Activated effector memory CD4-positive, alpha-beta T cell treated with anti-CD3 and anti-CD28 coated beads, Interleukin-2, amount 50 U/mL, for 16 hours (primary cell): Measurements from ENCODE around the gene RALA.
"Not testable (repeated sequence)": the region's sequence is repeated elsewhere in the genome, so short reads cannot be mapped to it uniquely, and the experiment has no call there.

ENCODE experiments used
- DNase-seq: peaks from one replicate; pipeline ENCODE4 v3.0.0-alpha.2; 2020

The RALA gene

DNA sequence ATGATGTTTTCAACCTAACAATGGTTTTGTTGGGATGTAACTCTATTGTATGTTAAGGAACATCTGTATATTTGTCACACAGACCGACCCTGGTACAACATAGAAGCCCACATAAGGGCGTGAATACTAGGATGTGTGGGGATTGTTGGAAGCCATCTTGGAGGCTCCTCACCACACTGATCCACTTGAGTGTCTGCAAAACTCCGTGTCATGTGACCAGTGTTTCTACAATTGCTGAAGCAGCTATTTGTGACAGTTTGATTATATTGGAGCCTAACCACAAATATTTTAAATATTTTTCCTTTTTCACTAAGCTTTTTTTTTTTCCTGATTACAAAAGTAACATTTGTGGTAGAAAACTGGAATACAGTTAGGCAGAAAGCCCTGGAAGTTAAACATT, 27.9 kb downstream of the RALA start:
- no peak for DNase-seq

DNA sequence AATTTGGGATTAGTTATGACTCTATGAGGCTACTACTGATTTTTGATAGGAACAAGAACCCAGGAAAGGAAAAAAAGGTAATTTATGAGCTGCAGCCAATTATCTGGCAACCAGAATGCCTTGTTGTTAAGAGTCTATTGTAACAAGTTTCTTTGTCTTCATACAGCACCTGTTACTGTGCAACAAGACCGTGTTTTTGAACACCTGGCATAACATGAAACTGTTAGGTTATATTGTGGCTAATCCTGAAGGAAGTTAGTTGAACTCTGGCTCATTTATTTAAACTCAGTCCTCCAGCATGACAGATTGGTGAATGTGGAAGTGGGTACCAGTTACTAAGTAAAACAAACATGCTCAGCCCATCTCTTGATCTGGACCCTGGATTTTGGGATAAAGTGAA, 33.0 kb downstream of the RALA start:
- DNase-seq: no peak

DNA sequence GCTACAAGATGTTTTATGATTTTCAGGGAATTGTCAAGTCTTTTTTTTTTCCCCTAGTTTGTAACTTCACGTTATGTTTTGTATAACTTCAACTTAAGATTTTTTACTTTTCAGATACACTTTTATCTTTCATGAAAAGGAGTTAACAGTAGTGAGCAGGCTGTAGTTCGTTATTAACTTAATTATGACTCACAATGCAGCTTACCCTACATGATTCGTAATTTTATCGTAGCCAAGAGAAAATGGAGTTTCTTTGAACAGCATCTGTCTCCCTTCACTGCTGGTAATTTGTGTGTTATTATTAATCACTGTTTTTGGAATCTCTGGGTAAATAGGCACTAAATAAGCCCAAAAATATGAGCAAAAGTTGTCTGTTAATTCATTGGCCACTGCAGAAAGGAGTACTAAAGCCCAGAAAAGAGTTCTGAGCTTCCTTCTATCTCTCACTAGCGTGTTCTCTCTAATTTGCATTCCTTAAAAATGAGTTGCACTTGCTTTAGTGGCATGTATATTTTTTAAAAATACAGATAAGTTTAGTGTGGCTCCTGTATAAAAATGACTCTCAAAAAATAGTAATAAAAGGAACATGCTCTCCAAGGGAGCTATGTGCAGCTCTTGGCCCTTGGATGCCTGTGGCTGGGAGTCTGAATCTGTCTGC, 36.1 kb downstream of the RALA start:
- DNase-seq: no peak

DNA sequence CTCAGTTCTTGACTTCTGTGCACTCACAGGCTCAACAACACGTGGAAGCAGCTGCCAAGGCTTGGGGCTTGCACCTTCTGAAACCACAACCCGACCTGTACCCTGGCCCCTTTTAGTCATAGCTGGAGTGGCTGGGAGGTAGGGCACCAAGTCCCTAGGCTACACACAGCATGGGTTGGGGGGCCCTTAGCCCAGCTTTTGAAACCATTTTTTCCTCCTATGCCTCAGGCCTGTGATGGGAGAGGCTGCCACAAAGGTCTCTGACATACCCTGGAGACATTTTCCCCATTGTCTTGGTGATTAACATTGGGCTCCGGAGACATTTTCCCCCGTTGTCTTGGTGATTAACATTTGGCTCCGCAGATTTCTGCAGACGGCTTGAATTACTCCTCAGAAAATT, 38.6 kb downstream of the RALA start:
- DNase-seq: no peak

DNA sequence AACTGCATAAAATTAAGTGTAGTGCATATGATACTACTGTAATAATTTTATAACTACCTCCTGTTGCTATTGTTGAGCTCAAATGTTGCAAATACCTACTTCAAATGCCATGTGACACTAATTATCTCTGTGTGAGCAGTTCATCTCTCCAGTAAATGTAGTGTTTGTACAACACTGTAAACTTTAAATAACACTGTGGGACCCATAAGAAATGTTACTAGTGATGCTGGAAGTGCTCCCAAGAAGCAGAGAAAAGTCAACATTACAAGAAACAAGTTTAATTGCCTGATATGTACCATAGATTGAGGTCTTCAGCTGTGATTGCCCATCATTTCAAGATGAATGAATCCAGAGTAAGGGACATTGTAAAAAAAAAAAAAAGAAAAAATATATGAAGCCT, 39.9 kb downstream of the RALA start:
- DNase-seq: no peak

DNA sequence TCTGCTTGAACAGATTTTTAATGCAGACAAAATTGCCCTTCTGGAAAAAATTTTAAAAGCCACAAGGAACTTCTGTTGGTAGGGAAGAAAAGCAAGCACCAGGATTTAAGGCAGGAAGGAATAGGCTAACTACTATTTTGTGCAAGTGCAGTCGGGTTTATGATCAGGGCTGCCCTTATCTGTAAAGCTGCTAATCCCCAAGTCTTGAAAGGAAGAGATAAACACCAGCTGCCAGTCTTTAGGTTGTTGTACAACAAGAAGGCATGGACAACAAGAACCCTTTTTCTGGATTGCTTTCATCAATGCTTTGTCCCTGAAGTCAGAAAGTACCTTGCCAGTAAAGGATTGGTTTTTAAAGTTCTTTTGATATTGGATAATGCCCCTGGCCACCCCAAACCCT, 40.7 kb downstream of the RALA start:
- DNase-seq: no peak

DNA sequence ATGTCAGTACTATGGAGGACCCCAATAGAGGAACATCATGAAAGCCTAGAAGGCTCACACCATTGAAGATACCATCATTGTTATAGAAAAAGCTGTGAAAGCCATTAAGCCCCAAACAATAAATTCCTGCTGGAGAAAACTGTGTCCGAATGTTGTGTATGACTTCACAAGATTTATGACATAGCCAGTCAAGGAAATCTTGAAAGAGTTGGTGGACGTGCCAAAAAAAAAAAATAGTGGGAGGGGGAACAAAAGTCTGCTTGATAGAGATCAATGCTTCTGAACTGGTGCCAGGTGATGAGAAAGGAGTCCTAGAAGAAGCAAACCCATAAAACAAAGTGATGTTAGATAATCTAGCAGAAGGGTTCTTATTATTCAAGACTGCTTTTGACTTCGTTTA, 41.2 kb downstream of the RALA start:
- no peak for DNase-seq

DNA sequence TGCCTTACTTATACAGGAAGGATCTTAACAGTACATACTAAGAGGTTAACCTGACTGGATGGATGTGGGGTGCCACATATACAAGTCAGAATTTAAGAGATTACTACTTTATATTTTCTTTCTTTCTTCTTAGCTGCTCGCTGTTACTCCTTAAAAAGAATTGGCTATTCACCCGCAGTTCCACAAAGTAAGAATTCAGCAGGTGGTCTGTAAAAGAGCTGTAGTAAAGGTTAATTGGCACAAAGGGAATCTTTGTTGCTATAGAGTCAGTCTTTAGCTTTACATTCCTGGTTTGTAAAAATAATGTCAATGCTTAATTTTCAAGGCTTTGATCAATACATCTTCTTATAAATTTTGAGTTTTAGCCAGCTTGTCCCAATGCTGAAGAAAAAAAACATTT, 43.2 kb downstream of the RALA start:
- DNase-seq: no peak

DNA sequence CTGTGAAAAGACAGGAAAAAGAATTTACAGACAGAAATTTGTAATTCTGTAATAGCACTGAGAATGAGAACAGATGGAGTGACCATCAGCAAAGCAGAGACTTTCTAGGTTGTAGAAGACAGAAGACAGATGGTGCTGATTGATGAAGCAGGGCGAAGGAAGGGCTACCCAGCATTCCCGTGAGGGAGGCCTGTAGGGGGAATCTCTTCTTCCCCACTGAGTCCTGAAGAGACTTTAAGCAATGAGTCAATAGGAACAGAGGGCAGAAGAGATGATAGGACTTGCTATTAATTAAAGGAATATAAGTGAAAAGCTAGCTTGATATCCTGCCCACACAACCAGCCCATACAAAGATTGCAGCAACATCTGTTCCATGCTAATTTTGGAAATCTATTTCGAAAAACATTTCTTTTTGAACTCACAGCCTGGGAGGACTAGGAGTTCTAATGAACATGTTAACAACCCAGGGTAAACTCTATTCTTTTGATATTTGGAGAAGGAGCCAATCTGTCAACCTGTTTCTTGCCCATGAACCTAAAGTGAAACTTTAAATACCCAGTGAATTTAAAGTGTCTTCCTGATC, 44.1 kb downstream of the RALA start:
- DNase-seq: no peak

DNA sequence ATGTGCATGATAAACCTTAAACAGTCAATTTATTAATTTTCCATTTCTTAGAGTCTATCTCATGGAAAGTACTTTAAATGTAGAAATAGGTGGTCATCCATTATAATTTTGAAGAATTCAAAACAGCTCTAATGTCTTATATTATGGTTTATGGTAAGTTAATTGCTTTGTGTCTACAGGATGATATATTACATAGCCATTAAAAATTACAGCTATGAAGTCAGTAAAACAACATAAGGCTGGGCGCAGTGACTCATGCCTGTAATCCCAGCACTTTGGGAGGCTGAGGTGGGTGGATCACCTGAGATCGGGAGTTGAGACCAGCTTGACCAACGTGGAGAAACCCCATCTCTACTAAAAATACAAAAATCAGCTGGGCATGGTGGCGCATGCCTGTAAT, 44.9 kb downstream of the RALA start:
- DNase-seq: not testable (repeated sequence)

DNA sequence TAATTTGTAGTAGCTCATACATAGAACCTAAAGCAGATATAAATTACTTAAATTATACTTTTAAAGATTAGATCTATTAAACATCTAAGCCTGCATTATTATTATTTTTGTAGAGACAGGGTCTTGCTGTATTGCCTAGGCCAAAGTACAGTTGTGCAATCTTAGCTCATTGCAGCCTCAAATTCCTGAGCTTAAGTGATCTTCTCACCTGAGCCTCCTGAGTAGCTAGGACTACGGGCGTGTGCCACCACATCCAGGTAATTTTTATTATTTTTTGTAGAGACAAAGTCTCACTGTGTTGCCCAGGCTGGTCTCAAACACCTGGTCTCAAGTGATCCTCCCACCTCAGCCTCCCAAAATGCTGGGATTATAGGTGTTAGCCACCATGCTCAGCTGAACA, 46.7 kb downstream of the RALA start:
- DNase-seq: no peak

DNA sequence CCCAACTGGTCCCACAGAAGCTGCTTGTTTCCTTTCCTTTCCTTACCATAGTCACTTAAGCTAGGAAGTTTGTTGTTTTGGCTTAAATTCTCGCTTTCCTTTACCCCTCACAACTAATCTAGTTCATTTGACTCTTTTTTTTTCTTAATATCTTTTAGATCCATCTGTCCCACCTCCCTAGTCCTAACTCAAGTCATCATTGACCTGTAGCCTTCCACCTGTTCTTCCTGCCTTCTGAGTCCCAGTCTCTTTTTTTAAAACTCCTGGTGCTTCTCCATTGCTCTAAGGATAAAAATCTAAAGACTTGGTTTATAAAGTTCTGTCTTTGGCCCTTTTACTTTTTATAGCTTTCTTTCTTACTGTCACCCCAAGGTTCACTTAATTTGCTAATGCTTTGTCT, 47.6 kb downstream of the RALA start:
- DNase-seq: no peak

DNA sequence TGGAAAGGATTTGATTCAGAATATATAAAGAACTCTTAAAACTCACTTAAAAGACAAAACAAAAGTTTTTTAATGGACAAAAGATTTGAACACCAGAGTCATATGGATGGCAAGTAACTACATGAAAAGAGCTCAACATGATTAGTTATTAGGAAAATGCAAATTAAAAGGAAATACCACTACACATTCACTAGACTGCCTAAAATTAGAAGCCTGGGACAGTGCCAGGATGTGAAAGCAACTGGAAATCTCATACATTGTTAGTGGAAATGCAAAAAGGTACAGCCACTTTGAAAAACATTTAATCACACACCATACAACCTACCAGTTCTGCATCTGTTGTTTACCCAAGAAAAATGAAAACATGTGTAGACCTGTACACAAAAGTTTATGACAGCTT, 48.8 kb downstream of the RALA start:
- no peak for DNase-seq

DNA sequence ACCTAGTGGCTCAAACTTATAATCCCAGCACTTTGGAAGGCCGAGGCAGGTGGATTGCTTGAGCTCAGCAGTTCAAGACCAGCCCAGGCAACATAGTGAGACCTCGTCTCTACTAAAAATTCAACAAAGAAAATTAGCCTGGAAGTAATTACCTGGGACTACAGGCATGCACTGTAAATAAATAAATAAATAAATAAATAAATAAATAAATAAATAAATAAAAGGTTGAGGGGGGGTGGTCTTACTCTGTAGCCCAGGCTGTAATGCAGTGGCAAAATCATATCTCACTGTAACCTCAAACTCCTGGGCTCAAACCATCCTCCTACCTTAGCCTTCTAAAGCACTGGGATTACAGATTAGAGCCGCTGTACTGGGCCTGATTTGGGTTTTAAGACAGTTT, 50.5 kb downstream of the RALA start:
- DNase-seq: no peak

DNA sequence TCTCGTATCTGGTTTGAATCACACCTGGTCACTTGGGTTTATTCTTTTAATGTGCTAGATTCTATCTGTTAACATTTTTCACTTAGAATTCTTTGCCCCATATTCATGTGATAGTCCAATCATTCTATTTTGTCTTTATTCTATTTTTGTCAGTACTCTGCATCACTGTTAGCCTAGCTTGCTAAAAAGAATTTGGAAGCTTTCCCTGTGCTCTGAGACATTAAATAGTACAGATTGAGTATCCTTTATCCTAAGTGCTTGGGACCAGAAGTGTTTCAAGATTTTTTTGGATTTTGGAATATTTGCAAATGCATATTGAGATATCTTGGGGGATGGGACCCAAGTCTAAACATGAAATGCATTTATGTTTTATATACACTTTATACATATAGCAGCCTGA, 51.0 kb downstream of the RALA start:
- no peak for DNase-seq

DNA sequence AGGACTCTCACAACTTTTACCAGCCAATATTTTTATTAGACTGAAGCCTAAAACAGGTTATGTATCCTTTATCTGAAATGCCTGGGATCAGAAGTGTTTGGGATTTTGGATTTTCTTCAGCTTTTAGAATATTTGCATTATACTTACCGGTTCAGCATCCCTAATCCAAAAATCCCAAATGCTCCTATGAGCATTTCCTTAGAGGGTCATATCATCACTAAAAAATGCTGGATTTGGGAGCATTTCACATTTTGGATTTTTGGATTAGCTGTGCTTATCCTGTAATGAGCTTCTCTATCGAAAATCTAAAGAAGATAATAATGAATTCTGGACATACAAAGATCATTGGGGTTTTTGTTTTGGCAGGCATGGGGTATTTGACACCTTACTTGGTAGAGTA, 53.0 kb downstream of the RALA start:
- no peak for DNase-seq

DNA sequence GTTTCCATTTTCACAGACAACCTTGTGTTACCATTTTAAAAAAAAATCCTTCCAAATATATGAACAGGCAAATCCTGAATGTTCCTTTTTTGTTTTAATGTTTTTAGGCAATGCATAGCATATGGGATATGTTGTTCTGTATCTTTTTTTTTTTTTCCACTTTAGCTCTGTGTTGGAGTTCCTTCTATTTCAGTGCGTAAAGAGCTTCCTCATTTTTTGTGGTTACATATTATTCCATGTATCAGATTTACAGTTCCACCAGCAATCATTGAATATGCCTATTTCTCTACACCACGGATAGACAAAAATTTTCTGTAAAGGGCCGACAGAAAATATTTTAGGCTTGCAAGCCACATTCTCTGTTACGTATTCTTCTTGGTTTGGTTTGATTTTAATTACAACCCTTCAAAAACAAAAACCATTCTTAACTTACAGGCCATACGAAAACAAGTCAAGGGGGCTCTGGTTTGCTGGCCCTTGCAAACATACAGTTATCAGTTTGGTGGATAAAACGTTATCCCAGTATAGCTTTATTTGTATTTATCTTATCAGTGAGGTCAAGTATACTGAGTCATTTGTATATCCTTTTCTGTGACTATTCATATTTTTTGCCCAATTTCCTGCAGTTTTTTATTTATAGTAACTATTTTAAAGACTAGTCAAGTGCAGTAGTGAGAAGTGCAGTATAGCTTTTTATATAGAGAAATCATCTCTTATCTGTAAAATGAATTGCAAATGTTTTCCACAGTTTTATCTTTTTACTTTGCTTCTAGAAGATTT, 55.7 kb downstream of the RALA start:
- no peak for DNase-seq

DNA sequence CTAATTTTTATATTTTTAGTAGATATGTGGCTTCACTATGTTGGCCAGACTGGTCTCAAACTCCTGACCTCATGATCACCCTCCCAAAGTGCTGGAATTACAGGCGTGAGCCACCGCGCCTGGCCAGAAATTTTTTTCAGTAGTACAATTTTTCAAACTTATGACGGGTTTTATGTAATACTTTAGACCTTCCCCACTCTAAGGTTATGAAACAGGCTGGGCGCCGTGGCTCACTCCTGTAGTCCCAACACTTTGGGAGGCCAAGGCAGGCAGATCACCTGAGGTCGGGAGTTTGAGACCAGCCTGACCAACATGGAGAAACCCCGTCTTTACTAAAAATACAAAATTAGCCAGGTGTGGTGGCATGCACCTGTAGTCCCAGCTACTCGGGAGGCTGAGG, 56.5 kb downstream of the RALA start:
- not testable (repeated sequence) for DNase-seq

DNA sequence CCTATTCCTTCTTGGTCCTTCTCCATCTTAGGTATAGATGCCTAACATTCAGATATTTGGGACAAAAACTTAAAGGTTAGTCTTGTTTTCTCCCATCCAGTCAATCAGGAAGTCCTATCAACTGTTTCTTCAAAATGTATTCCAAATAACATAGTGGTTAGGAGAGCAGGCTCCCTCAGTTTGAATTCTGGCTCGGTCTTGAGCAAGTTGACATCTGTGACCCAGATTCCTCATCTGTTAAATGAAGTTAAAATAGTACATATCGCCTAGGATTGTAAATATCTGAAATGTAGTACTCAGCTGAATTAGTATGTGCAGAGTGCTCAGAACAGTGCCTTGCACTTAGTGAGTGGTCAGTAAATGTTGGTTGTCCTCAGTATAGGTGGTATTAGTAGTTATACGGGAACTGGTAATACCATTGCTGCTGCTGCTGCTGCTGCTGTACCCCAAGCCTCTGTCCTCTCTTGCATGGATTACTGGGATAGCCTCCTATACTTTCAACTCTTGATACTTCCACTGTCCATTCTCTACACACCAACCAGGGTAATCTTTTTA, 58.6 kb downstream of the RALA start:
- DNase-seq: no peak

DNA sequence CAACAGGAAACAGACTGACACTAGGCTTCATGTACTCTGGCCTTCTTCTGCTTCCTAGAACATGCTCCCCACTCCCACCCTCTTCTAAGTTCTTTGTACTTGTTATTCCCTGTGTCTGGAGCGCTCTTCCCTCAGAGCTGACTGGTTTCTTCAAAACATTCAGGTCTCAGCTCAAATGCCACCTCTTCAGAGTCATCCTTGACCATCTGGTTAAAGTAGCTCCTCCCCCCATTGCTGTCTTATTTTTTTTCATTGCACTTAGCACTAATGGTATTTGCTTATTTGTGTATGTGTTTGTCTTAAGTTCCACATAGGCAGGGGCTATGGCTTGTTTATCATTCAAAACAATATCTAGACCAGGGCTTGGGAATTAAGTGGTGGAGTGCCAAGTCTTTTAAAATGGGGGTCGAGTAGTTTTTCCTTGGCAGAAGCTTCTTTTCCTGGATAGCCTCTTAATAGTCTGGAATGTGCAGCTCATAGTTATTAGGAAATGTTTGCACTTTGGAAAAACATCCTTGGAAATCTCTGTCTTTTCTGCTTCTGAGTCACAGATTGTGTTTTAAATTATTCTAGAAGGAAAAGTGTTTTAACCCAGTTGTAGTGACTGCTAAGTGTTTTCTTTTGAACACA, 60.0 kb downstream of the RALA start:
- no peak for DNase-seq

DNA sequence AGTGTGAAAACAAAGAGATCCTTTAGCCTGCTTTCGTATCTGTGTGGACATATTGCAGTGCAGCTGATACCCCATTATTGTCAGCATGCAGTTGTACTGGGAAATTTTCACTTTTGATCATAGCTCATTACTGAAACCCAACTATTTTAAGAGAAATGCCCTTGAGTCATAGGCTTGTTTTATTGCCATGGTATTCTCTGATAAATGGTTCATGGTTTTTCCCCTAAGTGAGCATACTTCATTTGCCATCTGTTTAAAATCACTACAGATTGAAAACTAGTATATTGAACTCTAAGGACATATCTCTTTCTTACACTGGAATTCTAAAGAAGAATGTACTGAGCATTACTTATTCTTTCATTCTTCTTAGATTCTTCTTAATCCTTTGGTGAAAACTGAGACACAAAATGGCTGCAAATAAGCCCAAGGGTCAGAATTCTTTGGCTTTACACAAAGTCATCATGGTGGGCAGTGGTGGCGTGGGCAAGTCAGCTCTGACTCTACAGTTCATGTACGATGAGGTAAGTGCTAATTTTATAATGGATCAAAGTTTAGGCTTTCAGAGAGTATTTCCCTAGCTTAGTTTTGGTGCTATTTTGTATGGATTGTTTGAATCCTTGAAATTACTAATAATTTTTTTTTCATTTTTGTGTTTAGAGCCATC, 63.0 kb downstream of the RALA start:
- no peak for DNase-seq

DNA sequence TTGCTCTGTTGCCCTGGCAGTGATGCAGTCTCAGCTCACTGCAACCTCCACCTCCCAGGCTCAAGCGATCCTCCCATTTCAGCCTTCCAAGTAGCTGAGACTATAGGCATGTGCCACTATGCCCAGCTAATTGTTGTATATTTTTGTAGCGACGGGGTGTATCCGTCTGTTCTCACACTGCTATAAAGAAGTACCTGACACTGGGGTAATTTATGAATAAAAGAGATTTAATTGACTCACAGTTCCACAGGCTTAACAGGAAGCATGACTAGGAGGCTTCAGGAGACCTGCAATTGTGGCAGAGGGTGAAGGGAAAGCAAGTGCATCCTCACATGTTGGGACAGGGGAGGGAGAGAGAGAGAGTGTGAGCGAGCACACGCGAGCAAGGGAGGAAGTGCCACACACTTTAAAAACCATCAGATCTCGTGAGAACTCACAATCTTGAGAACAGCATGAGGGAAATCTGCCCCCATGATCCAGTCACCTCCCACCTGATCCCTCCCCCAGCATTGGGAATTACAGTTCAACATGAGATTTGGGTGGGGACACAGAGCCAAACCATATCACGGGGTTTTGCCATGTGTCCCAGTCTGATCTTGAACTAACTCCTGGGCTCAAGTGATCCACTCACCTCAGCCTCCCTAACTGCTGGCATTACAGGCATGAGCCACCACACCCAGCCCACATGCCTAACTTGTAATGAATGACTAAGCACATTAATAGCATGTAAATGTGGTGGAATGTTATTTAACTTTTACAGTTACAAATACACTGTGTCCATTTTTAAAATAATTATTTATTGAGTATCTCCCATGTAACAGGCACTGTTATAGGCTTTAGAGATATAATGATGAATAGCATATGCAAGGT, 65.5 kb downstream of the RALA start:
- no peak for DNase-seq
